Heart left ventricle (tissue), 13 donors: ENCODE results near the gene MSANTD1.

Source experiments
- CTCF ChIP-seq, 12 donors: fragments of 200-600 bp; sonication (generic) in 4 of 12; IDR thresholded peaks; one replicate each; pipeline versions ENCODE4 v1.5.0 to v1.8.0; 2018 to 2022; ENCODE audit warnings: antibody characterized with exemption in 12 of 12, mild to moderate bottlenecking in 5 of 12
- POLR2A ChIP-seq, 2 donors: fragments of 450-650 bp; IDR thresholded peaks; one replicate each; pipeline ENCODE4 v1.6.1; 2017; ENCODE audit warnings: antibody characterized with exemption in 2 of 2, mild to moderate bottlenecking in 2 of 2, moderate library complexity in 2 of 2
- donor health status: ischemic (EF 13 %, LVEDD 7.1; RV severe dilation, severe dysfunction).
- donor health status: DM: no; HTN: yes; CAD: no.
- donor health status: DM: no; HTN: no; CAD: no.
- donor health status: ischemic (EF 25% LVEDD 6.9; RV normal size, moderate dysfunction).
- donor health status: ischemic (EF 25% LVEDD 5.7; RV mildly dilated, moderate dysfunction).
- donor health status: ischemic (EF 35%, LVEDD 5.7; RV mildly dilated, moderate dysfunction).
- donor health status: nonischemic (EF 11% LVEDD 7.7; RV severe dilation, severe dysfunction).
- donor health status: DM: yes; HTN: yes; CAD: no.
- donor health status: PGD.
- donor health status: ischemic (EF 29% LVEDD 5.4; RV normal size, mild dysfunction).
- donor health status: nonischemic (EF 23%, LVEDD 6.1; RV moderate dilation, normal function).

GRCh38 chr4:3201718-3202702, 46.9 kb upstream of the MSANTD1 start:
- TF ChIP-seq CTCF (IDR thresholded peaks at IDR 0.05) (no peak), POLR2A (IDR thresholded peaks at IDR 0.05) (no peak)
